Measurements from ENCODE around the gene PSMF1. TPM values are rescaled to one million over a fixed set of nuclear protein-coding genes. Genes with fewer than 3 reads are reported as not detected.

The PSMF1 gene
- total and polyA plus RNA-seq, 2 of the 13 experiments (the other 11 are each of a cell fraction or from before 2014, with no cell fraction given): 82.5 to 86.0 TPM

DNA sequence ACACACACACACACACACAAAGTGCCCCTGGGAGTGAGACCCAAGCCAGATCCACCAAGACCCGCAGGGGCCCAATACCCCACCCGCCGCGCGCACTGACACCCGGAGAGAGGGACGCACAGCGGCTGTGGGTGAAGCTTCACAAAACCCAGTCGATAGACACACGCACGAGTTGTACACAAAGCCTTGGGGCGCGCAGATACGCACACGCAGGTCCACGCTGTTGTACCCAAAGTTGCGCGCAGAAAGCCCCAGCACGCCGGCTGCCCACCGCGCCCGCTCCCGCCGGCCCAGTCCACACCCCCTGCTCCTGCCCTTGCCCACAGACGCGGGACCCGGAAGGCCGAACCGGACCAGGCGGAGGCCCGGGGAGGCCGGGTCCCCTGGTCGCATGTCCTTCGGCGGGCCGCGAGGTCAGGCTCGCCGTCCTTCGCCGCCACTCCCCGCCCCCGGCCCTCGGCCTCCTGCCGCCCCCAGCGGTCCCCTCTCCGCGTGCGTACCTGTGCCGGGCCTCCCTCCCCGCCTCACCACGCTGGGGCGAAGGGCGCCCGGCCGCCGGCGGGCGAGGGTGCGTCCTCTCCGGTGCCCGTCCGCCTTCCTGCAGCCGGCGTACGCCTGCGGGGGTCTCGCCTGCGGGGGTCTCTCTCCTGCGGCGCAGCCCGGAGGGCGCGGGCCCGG, 66.4 kb downstream of the PSMF1 start, which contains the start of gene TMEM74B (continued):
- TF ChIP-seq, protein P1, sequence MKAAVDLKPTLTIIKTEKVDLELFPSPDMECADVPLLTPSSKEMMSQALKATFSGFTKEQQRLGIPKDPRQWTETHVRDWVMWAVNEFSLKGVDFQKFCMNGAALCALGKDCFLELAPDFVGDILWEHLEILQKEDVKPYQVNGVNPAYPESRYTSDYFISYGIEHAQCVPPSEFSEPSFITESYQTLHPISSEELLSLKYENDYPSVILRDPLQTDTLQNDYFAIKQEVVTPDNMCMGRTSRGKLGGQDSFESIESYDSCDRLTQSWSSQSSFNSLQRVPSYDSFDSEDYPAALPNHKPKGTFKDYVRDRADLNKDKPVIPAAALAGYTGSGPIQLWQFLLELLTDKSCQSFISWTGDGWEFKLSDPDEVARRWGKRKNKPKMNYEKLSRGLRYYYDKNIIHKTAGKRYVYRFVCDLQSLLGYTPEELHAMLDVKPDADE (CRISPR knock-in tag; IDR thresholded peaks at IDR 0.05): peak; percentile 78; the same call in 1 of the 2 replicates
- TF ChIP-seq TAF15 (IDR thresholded peaks at IDR 0.05; ENCODE audit: low read depth, low read length, poor library complexity, severe bottlenecking) (peak; percentile 77), RBM22 (optimal IDR thresholded peaks at IDR 0.05; ENCODE audit: low read length) (no peak), ZNF160 (CRISPR knock-in tag; IDR thresholded peaks at IDR 0.05) (peak; percentile 17; the same call in 1 of the 2 replicates), ZBTB38 (CRISPR knock-in tag; IDR thresholded peaks at IDR 0.05) (peak; percentile 92; the same call in 1 of the 2 replicates), PAWR (CRISPR knock-in tag; IDR thresholded peaks at IDR 0.05; ENCODE audit: borderline replicate concordance) (0 out of 2 replicates have a peak, but pooled peaks have one; percentile 56), AKAP8 (CRISPR knock-in tag; IDR thresholded peaks at IDR 0.05) (peak; percentile 23; the same call in 1 of the 2 replicates)
- TF ChIP-seq, protein P2, sequence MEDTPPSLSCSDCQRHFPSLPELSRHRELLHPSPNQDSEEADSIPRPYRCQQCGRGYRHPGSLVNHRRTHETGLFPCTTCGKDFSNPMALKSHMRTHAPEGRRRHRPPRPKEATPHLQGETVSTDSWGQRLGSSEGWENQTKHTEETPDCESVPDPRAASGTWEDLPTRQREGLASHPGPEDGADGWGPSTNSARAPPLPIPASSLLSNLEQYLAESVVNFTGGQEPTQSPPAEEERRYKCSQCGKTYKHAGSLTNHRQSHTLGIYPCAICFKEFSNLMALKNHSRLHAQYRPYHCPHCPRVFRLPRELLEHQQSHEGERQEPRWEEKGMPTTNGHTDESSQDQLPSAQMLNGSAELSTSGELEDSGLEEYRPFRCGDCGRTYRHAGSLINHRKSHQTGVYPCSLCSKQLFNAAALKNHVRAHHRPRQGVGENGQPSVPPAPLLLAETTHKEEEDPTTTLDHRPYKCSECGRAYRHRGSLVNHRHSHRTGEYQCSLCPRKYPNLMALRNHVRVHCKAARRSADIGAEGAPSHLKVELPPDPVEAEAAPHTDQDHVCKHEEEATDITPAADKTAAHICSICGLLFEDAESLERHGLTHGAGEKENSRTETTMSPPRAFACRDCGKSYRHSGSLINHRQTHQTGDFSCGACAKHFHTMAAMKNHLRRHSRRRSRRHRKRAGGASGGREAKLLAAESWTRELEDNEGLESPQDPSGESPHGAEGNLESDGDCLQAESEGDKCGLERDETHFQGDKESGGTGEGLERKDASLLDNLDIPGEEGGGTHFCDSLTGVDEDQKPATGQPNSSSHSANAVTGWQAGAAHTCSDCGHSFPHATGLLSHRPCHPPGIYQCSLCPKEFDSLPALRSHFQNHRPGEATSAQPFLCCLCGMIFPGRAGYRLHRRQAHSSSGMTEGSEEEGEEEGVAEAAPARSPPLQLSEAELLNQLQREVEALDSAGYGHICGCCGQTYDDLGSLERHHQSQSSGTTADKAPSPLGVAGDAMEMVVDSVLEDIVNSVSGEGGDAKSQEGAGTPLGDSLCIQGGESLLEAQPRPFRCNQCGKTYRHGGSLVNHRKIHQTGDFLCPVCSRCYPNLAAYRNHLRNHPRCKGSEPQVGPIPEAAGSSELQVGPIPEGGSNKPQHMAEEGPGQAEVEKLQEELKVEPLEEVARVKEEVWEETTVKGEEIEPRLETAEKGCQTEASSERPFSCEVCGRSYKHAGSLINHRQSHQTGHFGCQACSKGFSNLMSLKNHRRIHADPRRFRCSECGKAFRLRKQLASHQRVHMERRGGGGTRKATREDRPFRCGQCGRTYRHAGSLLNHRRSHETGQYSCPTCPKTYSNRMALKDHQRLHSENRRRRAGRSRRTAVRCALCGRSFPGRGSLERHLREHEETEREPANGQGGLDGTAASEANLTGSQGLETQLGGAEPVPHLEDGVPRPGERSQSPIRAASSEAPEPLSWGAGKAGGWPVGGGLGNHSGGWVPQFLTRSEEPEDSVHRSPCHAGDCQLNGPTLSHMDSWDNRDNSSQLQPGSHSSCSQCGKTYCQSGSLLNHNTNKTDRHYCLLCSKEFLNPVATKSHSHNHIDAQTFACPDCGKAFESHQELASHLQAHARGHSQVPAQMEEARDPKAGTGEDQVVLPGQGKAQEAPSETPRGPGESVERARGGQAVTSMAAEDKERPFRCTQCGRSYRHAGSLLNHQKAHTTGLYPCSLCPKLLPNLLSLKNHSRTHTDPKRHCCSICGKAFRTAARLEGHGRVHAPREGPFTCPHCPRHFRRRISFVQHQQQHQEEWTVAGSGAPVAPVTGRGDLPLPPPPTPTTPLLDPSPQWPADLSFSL (CRISPR knock-in tag; IDR thresholded peaks at IDR 0.05): peak; percentile 86
- TF ChIP-seq, protein P3, sequence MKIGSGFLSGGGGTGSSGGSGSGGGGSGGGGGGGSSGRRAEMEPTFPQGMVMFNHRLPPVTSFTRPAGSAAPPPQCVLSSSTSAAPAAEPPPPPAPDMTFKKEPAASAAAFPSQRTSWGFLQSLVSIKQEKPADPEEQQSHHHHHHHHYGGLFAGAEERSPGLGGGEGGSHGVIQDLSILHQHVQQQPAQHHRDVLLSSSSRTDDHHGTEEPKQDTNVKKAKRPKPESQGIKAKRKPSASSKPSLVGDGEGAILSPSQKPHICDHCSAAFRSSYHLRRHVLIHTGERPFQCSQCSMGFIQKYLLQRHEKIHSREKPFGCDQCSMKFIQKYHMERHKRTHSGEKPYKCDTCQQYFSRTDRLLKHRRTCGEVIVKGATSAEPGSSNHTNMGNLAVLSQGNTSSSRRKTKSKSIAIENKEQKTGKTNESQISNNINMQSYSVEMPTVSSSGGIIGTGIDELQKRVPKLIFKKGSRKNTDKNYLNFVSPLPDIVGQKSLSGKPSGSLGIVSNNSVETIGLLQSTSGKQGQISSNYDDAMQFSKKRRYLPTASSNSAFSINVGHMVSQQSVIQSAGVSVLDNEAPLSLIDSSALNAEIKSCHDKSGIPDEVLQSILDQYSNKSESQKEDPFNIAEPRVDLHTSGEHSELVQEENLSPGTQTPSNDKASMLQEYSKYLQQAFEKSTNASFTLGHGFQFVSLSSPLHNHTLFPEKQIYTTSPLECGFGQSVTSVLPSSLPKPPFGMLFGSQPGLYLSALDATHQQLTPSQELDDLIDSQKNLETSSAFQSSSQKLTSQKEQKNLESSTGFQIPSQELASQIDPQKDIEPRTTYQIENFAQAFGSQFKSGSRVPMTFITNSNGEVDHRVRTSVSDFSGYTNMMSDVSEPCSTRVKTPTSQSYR (CRISPR knock-in tag; IDR thresholded peaks at IDR 0.05; ENCODE audit: borderline replicate concordance): peak; percentile 42; the same call in 1 of the 2 replicates
- TF ChIP-seq, protein P4, sequence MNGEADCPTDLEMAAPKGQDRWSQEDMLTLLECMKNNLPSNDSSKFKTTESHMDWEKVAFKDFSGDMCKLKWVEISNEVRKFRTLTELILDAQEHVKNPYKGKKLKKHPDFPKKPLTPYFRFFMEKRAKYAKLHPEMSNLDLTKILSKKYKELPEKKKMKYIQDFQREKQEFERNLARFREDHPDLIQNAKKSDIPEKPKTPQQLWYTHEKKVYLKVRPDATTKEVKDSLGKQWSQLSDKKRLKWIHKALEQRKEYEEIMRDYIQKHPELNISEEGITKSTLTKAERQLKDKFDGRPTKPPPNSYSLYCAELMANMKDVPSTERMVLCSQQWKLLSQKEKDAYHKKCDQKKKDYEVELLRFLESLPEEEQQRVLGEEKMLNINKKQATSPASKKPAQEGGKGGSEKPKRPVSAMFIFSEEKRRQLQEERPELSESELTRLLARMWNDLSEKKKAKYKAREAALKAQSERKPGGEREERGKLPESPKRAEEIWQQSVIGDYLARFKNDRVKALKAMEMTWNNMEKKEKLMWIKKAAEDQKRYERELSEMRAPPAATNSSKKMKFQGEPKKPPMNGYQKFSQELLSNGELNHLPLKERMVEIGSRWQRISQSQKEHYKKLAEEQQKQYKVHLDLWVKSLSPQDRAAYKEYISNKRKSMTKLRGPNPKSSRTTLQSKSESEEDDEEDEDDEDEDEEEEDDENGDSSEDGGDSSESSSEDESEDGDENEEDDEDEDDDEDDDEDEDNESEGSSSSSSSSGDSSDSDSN (CRISPR knock-in tag; IDR thresholded peaks at IDR 0.05): peak; percentile 85
- TF ChIP-seq, protein P5, sequence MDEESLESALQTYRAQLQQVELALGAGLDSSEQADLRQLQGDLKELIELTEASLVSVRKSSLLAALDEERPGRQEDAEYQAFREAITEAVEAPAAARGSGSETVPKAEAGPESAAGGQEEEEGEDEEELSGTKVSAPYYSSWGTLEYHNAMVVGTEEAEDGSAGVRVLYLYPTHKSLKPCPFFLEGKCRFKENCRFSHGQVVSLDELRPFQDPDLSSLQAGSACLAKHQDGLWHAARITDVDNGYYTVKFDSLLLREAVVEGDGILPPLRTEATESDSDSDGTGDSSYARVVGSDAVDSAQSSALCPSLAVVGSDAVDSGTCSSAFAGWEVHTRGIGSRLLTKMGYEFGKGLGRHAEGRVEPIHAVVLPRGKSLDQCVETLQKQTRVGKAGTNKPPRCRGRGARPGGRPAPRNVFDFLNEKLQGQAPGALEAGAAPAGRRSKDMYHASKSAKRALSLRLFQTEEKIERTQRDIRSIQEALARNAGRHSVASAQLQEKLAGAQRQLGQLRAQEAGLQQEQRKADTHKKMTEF (CRISPR knock-in tag; IDR thresholded peaks at IDR 0.05): no peak; the same call in 1 of the 2 replicates
